Cardiac muscle cell (in vitro differentiated cells and primary cell): ENCODE data around the gene CUL1. TPM values are rescaled to one million over a fixed set of nuclear protein-coding genes. Genes with fewer than 3 reads are reported as not detected.
"Not testable (repeated sequence)": the region's sequence is repeated elsewhere in the genome, so short reads cannot be mapped to it uniquely, and the experiment has no call there.

Experiments
- DNase-seq, 2 donors: peaks; one replicate each; pipeline versions ENCODE4 v3.0.0 to v3.0.0-alpha.2; 2010 to 2017; ENCODE audit warnings: low read depth in 1 of 2, low spot score in 1 of 2
- H3K27ac ChIP-seq: fragments of 200-600 bp; sonication (generic); 2 replicates; pipeline ENCODE4 v1.5.1; 2016
- H3K27me3 ChIP-seq: fragments of 200-600 bp; sonication (generic); 2 replicates; pipeline ENCODE4 v1.6.0; 2016; ENCODE audit warnings: control low read depth
- H3K36me3 ChIP-seq: fragments of 200-600 bp; sonication (generic); 2 replicates; pipeline ENCODE4 v1.5.1; 2016; ENCODE audit warnings: control low read depth
- H3K4me1 ChIP-seq: fragments of 200-600 bp; sonication (generic); 2 replicates; pipeline ENCODE4 v1.8.1; 2017; ENCODE audit warnings: low read depth, mild to moderate bottlenecking, mixed run types
- H3K4me3 ChIP-seq: fragments of 200-600 bp; sonication (generic); 2 replicates; pipeline ENCODE4 v1.5.1; 2016; ENCODE audit warnings: mild to moderate bottlenecking
- H3K9me3 ChIP-seq: fragments of 200-600 bp; sonication (generic); 2 replicates; pipeline ENCODE4 v1.5.1; 2017; ENCODE audit warnings: low read depth, mild to moderate bottlenecking, control low read depth
- CTCF ChIP-seq: IDR thresholded peaks from 2 replicates; pipeline ENCODE4 v1.5.1; 2012; ENCODE audit warnings: low read depth, mild to moderate bottlenecking, low read length
- polyA plus RNA-seq: library from polyadenylated mRNA; unstranded; fragments of >200 nt; fragmentation: Nextera tagmentation; extraction: Ambion mirVana; gene quantifications from 2 replicates; pipeline ENCODE4 v1.2.1, GENCODE V29; 2016
- total RNA-seq: library from RNA; depleted of rRNA; stranded (reverse); fragments of >200 nt; gene quantifications from 2 replicates; pipeline ENCODE4 v1.2.3, GENCODE V29; 2016

Gene CUL1
- total and polyA plus RNA-seq, 2 experiments from 2014 or later, result 58.8 to 71.6 TPM

GRCh38 chr7:148704970-148705369, 6.3 kb downstream of the CUL1 start:
- peaks cover 56% of the 10 kb centered on the region for H3K4me1 ChIP-seq

GRCh38 chr7:148706368-148706767, 7.7 kb downstream of the CUL1 start:
- Histone ChIP-seq H3K9me3 (no peaks in the 10 kb centered on the region), H3K4me3 (no peak overlapping the region), H3K36me3 (no peaks in the 10 kb centered on the region), H3K27ac (no peak overlapping the region), H3K4me1 (peaks cover 47% of the 10 kb centered on the region), H3K27me3 (no peaks in the 10 kb centered on the region)
- no peak for DNase-seq
- TF ChIP-seq CTCF, result no peak

More at GRCh38 chr7:148704970-148705369, 6.3 kb downstream of the CUL1 start:
- no peak overlapping the region for H3K27ac ChIP-seq
- H3K27me3 ChIP-seq, result no peaks in the 10 kb centered on the region
- H3K9me3 ChIP-seq, result no peaks in the 10 kb centered on the region
- no peak overlapping the region for H3K4me3 ChIP-seq
- no peak for TF ChIP-seq CTCF
- no peak for DNase-seq
- H3K36me3 ChIP-seq, result no peaks in the 10 kb centered on the region

GRCh38 chr7:148708026-148708885, 9.6 kb downstream of the CUL1 start:
- H3K27ac ChIP-seq, result peak overlapping the region; percentile 55
- peaks cover 46% of the 10 kb centered on the region for H3K4me1 ChIP-seq
- no peaks in the 10 kb centered on the region for H3K9me3 ChIP-seq
- no peak overlapping the region for H3K4me3 ChIP-seq
- H3K36me3 ChIP-seq, result no peaks in the 10 kb centered on the region
- H3K27me3 ChIP-seq, result no peaks in the 10 kb centered on the region
- no peak for TF ChIP-seq CTCF
- peak in 1 of 2 donors; percentile 39 for DNase-seq

- TF ChIP-seq CTCF, result no peak
- Histone ChIP-seq H3K4me3 (no peak overlapping the region), H3K36me3 (no peaks in the 10 kb centered on the region), H3K27me3 (no peaks in the 10 kb centered on the region), H3K27ac (no peak overlapping the region), H3K9me3 (no peaks in the 10 kb centered on the region), H3K4me1 (peaks cover 46% of the 10 kb centered on the region)
- no peak for DNase-seq
These were observed 10.3 kb downstream of the CUL1 start for GRCh38 chr7:148709014-148709413.

GRCh38 chr7:148710426-148710825, 11.7 kb downstream of the CUL1 start:
- H3K27ac ChIP-seq, H3K9me3 ChIP-seq, H3K4me3 ChIP-seq, DNase-seq, H3K36me3 ChIP-seq, H3K27me3 ChIP-seq: not testable (repeated sequence)
- H3K4me1 ChIP-seq, result peaks cover 33% of the 10 kb centered on the region
